Measurements from ENCODE around the gene AQP3. TPM values are rescaled to one million over a fixed set of nuclear protein-coding genes. Genes with fewer than 3 reads are reported as not detected.

The AQP3 gene
- total and polyA plus RNA-seq, 2 donors (not counting 1 experiment from before 2014, with no cell fraction given): 3.2 to 16.2 TPM

- DNase-seq (ENCODE audit: low read depth in 2 of 2): no peak
- H3K4me1 ChIP-seq (ENCODE audit: control insufficient read depth, extremely low read depth, insufficient read depth, low read length): no peaks in the 10 kb centered on the region
- H3K27ac ChIP-seq (ENCODE audit: insufficient read depth, low read length): no peak overlapping the region
- H4K20me1 ChIP-seq (ENCODE audit: control insufficient read depth, extremely low read depth, insufficient read depth, low read length): no peaks in the 10 kb centered on the region
- H3K4me3 ChIP-seq (replicated peaks in 1 of 4; ENCODE audit: control extremely low read depth in 1 of 4, insufficient read depth in 1 of 4, low read depth in 3 of 4, low read length in 4 of 4): no peak overlapping the region
- H3K4me2 ChIP-seq (ENCODE audit: extremely low read depth, insufficient read depth, low read length): no peak overlapping the region
- no peaks in the 10 kb centered on the region for H3K79me2 ChIP-seq (ENCODE audit: control insufficient read depth, insufficient read depth, low read length)
- H3K27me3 ChIP-seq (ENCODE audit: control insufficient read depth, insufficient read depth, low read length): peaks cover 9% of the 10 kb centered on the region
- H3K36me3 ChIP-seq (ENCODE audit: control insufficient read depth, insufficient read depth, low read length): no peaks in the 10 kb centered on the region
- no peak overlapping the region for H2AFZ ChIP-seq (ENCODE audit: low read length)
- no peak overlapping the region for H3K9ac ChIP-seq (ENCODE audit: insufficient read depth, low read length)
- TF ChIP-seq EZH2 (IDR thresholded peaks at IDR 0.05; ENCODE audit: low read length, missing control alignments): no peak
- TF ChIP-seq CTCF (conservative IDR thresholded peaks at IDR 0.05 in 1 of 2, IDR thresholded peaks at IDR 0.05 in 1 of 2; ENCODE audit: low read depth in 1 of 2, low read length in 2 of 2): no peak
- no peaks in the 10 kb centered on the region for H3K9me3 ChIP-seq (ENCODE audit: control insufficient read depth, insufficient read depth, low read depth, low read length)
These were observed 29.3 kb downstream of the AQP3 start for GRCh38 chr9:33418090-33418489.

DNA sequence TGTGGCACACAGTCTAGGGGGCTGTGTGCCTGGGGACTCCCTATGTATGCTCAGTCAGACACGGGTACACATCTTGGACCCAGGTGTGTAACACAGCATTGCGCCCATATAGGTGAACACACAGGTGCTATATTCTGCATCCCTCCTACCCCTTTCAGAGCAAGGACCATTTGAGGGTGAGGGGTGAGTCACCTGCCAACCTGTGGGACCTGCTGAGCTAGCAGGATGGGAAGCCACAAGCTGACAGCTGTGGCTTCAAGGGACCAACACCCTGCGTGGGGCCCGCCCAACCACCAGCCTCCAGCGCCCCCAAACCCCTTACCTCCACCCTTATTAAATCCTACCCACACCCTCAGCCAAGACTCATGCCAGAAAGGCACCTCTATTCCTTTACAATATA is 30.4 kb downstream of the AQP3 start:
- no peak overlapping the region for H3K4me3 ChIP-seq (replicated peaks in 1 of 4; ENCODE audit: control extremely low read depth in 1 of 4, insufficient read depth in 1 of 4, low read depth in 3 of 4, low read length in 4 of 4)
- H3K9ac ChIP-seq (ENCODE audit: insufficient read depth, low read length): no peak overlapping the region
- no peaks in the 10 kb centered on the region for H3K79me2 ChIP-seq (ENCODE audit: control insufficient read depth, insufficient read depth, low read length)
- H3K9me3 ChIP-seq (ENCODE audit: control insufficient read depth, insufficient read depth, low read depth, low read length): no peaks in the 10 kb centered on the region
- no peaks in the 10 kb centered on the region for H3K36me3 ChIP-seq (ENCODE audit: control insufficient read depth, insufficient read depth, low read length)
- TF ChIP-seq EZH2 (IDR thresholded peaks at IDR 0.05; ENCODE audit: low read length, missing control alignments) (no peak), CTCF (conservative IDR thresholded peaks at IDR 0.05 in 1 of 2, IDR thresholded peaks at IDR 0.05 in 1 of 2; ENCODE audit: low read depth in 1 of 2, low read length in 2 of 2) (no peak)
- H4K20me1 ChIP-seq (ENCODE audit: control insufficient read depth, extremely low read depth, insufficient read depth, low read length): no peaks in the 10 kb centered on the region
- H3K4me1 ChIP-seq (ENCODE audit: control insufficient read depth, extremely low read depth, insufficient read depth, low read length): no peaks in the 10 kb centered on the region
- H3K4me2 ChIP-seq (ENCODE audit: extremely low read depth, insufficient read depth, low read length): no peak overlapping the region
- no peak overlapping the region for H3K27ac ChIP-seq (ENCODE audit: insufficient read depth, low read length)
- peaks cover 9% of the 10 kb centered on the region for H3K27me3 ChIP-seq (ENCODE audit: control insufficient read depth, insufficient read depth, low read length)
- no peak for DNase-seq (ENCODE audit: low read depth in 2 of 2)
- no peak overlapping the region for H2AFZ ChIP-seq (ENCODE audit: low read length)

- H4K20me1 ChIP-seq (ENCODE audit: control insufficient read depth, extremely low read depth, insufficient read depth, low read length): no peaks in the 10 kb centered on the region
- no peak overlapping the region for H2AFZ ChIP-seq (ENCODE audit: low read length)
- no peak overlapping the region for H3K4me2 ChIP-seq (ENCODE audit: extremely low read depth, insufficient read depth, low read length)
- no peaks in the 10 kb centered on the region for H3K9me3 ChIP-seq (ENCODE audit: control insufficient read depth, insufficient read depth, low read depth, low read length)
- DNase-seq (ENCODE audit: low read depth in 2 of 2): peak; percentile 11 to 50
- no peak overlapping the region for H3K9ac ChIP-seq (ENCODE audit: insufficient read depth, low read length)
- no peak overlapping the region for H3K4me3 ChIP-seq (replicated peaks in 1 of 4; ENCODE audit: control extremely low read depth in 1 of 4, insufficient read depth in 1 of 4, low read depth in 3 of 4, low read length in 4 of 4)
- no peaks in the 10 kb centered on the region for H3K79me2 ChIP-seq (ENCODE audit: control insufficient read depth, insufficient read depth, low read length)
- peaks cover 9% of the 10 kb centered on the region for H3K27me3 ChIP-seq (ENCODE audit: control insufficient read depth, insufficient read depth, low read length)
- H3K4me1 ChIP-seq (ENCODE audit: control insufficient read depth, extremely low read depth, insufficient read depth, low read length): no peaks in the 10 kb centered on the region
- TF ChIP-seq EZH2 (IDR thresholded peaks at IDR 0.05; ENCODE audit: low read length, missing control alignments): no peak
- peak; percentile 62 to 83 for TF ChIP-seq CTCF (conservative IDR thresholded peaks at IDR 0.05 in 1 of 2, IDR thresholded peaks at IDR 0.05 in 1 of 2; ENCODE audit: low read depth in 1 of 2, low read length in 2 of 2)
- no peak overlapping the region for H3K27ac ChIP-seq (ENCODE audit: insufficient read depth, low read length)
- no peaks in the 10 kb centered on the region for H3K36me3 ChIP-seq (ENCODE audit: control insufficient read depth, insufficient read depth, low read length)
These were observed 31.8 kb downstream of the AQP3 start for GRCh38 chr9:33415501-33416038.
